HCT116 (cell line): ENCODE results near the gene CD69. TPM values are rescaled to one million over a fixed set of nuclear protein-coding genes. Genes with fewer than 3 reads are reported as not detected.

Source experiments
- ATAC-seq: fragments of 200-7000 bp; cut with Tn5 transposase; 2 replicates; pipeline ENCODE4 v1.9.1; 2020; ENCODE audit warnings: mild to moderate bottlenecking, moderate library complexity
- BruUV-seq: library from RNA; stranded (reverse); fragments of 400-500 nt; replicated peaks from 2 replicates; lab custom pipeline; 2021; lab: Mats Ljungman, UMichigan
- CTCF ChIA-PET: fragments of 300-600 bp; sonication (Branson Sonifier 250); formaldehyde crosslinking; loops from one replicate; lab custom pipeline; 2021; ENCODE audit warnings: antibody characterized with exemption; lab: Charles Lee
- POLR2A ChIA-PET: fragments of 300-600, 350-600 bp; sonication (Branson Sonifier 250); formaldehyde crosslinking; loops from one replicate; lab custom pipeline; 2021; ENCODE audit warnings: antibody characterized with exemption; lab: Charles Lee
- RAD21 ChIA-PET, 2 experiments: fragments of 300-600 bp; sonication (Branson Sonifier 250); formaldehyde crosslinking; loops; one replicate each; lab custom pipeline; 2023; ENCODE audit warnings: low total read pairs in 2 of 2; ENCODE audit not compliant: uncharacterized antibody in 2 of 2, unreplicated experiment in 2 of 2, low non-redundant PET in 1 of 2; lab: Charles Lee
- DNase-seq: peaks from one replicate; pipeline ENCODE4 v3.0.0-alpha.2; 2010; ENCODE audit warnings: low read depth, low spot score
- H2AFZ ChIP-seq: fragments of 200-600 bp; shearing (Covaris generic), sonication (generic); 2 replicates; pipeline ENCODE4 v1.6.1; 2017; ENCODE audit warnings: low read depth, mixed run types, mixed read lengths, antibody characterized with exemption, low read length; ENCODE audit not compliant: poor library complexity, severe bottlenecking
- H3K27ac ChIP-seq: 2 replicates; pipeline ENCODE4 v1.5.1; 2012; ENCODE audit warnings: low read depth, low read length
- H3K27me3 ChIP-seq: fragments of 200-600 bp; sonication (generic); 2 replicates; pipeline ENCODE4 v1.6.1; 2016; ENCODE audit warnings: mixed run types, low read length, mixed read lengths; ENCODE audit not compliant: insufficient read depth
- H3K36me3 ChIP-seq, 2 experiments: fragments of 200-500 bp in 1 of 2; fragments of 200-600 bp in 1 of 2; sonication (Bioruptor generic) in 1 of 2; sonication (generic) in 1 of 2; 2 replicates each; pipeline versions ENCODE4 v1.5.1 to v1.6.1; 2014 to 2016; ENCODE audit warnings: low read length in 2 of 2, inconsistent platforms in 1 of 2, mixed read lengths in 1 of 2, mixed run types in 1 of 2; ENCODE audit not compliant: insufficient read depth in 2 of 2, control insufficient read depth in 1 of 2
- H3K4me1 ChIP-seq, 2 experiments: fragments of 200-600 bp in 1 of 2; sonication (generic) in 1 of 2; 2 replicates each; pipeline versions ENCODE4 v1.5.1 to v1.6.1; 2012 to 2017; ENCODE audit warnings: low read length in 2 of 2, inconsistent platforms in 1 of 2, mild to moderate bottlenecking in 1 of 2, mixed read lengths in 1 of 2, mixed run types in 1 of 2, moderate library complexity in 1 of 2; ENCODE audit not compliant: insufficient read depth in 2 of 2, control insufficient read depth in 1 of 2
- H3K4me2 ChIP-seq: fragments of 200-600 bp; sonication (generic); 2 replicates; pipeline ENCODE4 v1.6.1; 2017; ENCODE audit warnings: mixed run types, low read length, mixed read lengths
- H3K4me3 ChIP-seq, 2 experiments: fragments of 200-600 bp in 1 of 2; sonication (generic) in 1 of 2; replicated peaks in 1 of 2; 2 replicates each; pipeline ENCODE4 v1.5.1; 2011 to 2016; ENCODE audit warnings: low read length in 2 of 2, control low read depth in 1 of 2, low read depth in 1 of 2, mild to moderate bottlenecking in 1 of 2, mixed read lengths in 1 of 2, mixed run types in 1 of 2
- H3K79me2 ChIP-seq: fragments of 200-600 bp; sonication (generic); 2 replicates; pipeline ENCODE4 v1.6.1; 2017; ENCODE audit warnings: mild to moderate bottlenecking, mixed run types, low read length, moderate library complexity, mixed read lengths; ENCODE audit not compliant: insufficient read depth
- H3K9ac ChIP-seq: fragments of 200-600 bp; sonication (generic); 2 replicates; pipeline ENCODE4 v1.6.1; 2016; ENCODE audit warnings: low read length, mixed read lengths
- H3K9me2 ChIP-seq: fragments of 200-600 bp; sonication (generic), shearing (Covaris generic); 2 replicates; pipeline ENCODE4 v1.6.1; 2017; ENCODE audit warnings: mixed run types, mild to moderate bottlenecking, moderate library complexity; ENCODE audit not compliant: insufficient read depth
- H3K9me3 ChIP-seq, 2 experiments: fragments of 200-500 bp in 1 of 2; fragments of 200-600 bp in 1 of 2; sonication (Bioruptor generic) in 1 of 2; sonication (generic) in 1 of 2; 2 replicates each; pipeline ENCODE4 v1.6.1; 2014 to 2017; ENCODE audit warnings: low read length in 2 of 2, mixed read lengths in 2 of 2, inconsistent platforms in 1 of 2, low read depth in 1 of 2, mild to moderate bottlenecking in 1 of 2, mixed run types in 1 of 2, moderate library complexity in 1 of 2; ENCODE audit not compliant: control insufficient read depth in 1 of 2, insufficient read depth in 1 of 2
- H4K20me1 ChIP-seq: fragments of 200-600 bp; sonication (generic), shearing (Covaris generic); 2 replicates; pipeline ENCODE4 v1.6.1; 2017; ENCODE audit warnings: mixed run types, mild to moderate bottlenecking, moderate library complexity; ENCODE audit not compliant: insufficient read depth
- ATF3 ChIP-seq: IDR thresholded peaks from 2 replicates; pipeline ENCODE4 v1.6.1; 2012
- CEBPB ChIP-seq: IDR thresholded peaks from 2 replicates; pipeline ENCODE4 v1.6.1; 2012; ENCODE audit warnings: low read depth
- EGR1 ChIP-seq: IDR thresholded peaks from 2 replicates; pipeline ENCODE4 v1.6.1; 2012; ENCODE audit warnings: low read depth
- EZH2phosphoT487 ChIP-seq: fragments of 200-600 bp; IDR thresholded peaks from 2 replicates; pipeline ENCODE4 v1.6.1; 2018; ENCODE audit warnings: antibody characterized with exemption, borderline replicate concordance
- JUND ChIP-seq: IDR thresholded peaks from 2 replicates; pipeline ENCODE4 v1.6.1; 2012
- MAX ChIP-seq: IDR thresholded peaks from 2 replicates; pipeline ENCODE4 v1.6.1; 2012
- POLR2A ChIP-seq: IDR thresholded peaks from 2 replicates; pipeline ENCODE4 v1.7.0; 2011; ENCODE audit warnings: borderline replicate concordance; ENCODE audit not compliant: insufficient read depth, insufficient read length; ENCODE audit errors: extremely low read depth
- POLR2AphosphoS5 ChIP-seq: IDR thresholded peaks from 2 replicates; pipeline ENCODE4 v1.6.1; 2011; ENCODE audit warnings: mild to moderate bottlenecking, low read depth, low read length, moderate library complexity
- SIN3A ChIP-seq: IDR thresholded peaks from 2 replicates; pipeline ENCODE4 v1.6.1; 2012; ENCODE audit warnings: low read depth
- SP1 ChIP-seq: IDR thresholded peaks from 2 replicates; pipeline ENCODE4 v1.6.1; 2012; ENCODE audit warnings: low read depth
- SRF ChIP-seq: IDR thresholded peaks from 2 replicates; pipeline ENCODE4 v1.6.1; 2012; ENCODE audit warnings: low read depth
- YY1 ChIP-seq: IDR thresholded peaks from 2 replicates; pipeline ENCODE4 v1.6.1; 2011; ENCODE audit warnings: low read length, low read depth, moderate library complexity, mild to moderate bottlenecking; ENCODE audit not compliant: insufficient replicate concordance; ENCODE audit errors: extremely low read depth
- ZBTB33 ChIP-seq: IDR thresholded peaks from 2 replicates; pipeline ENCODE4 v1.6.1; 2011; ENCODE audit warnings: mild to moderate bottlenecking, low read length, moderate library complexity; ENCODE audit not compliant: insufficient replicate concordance; ENCODE audit errors: extremely low read depth
- ZFX ChIP-seq: fragments of 450-650 bp; IDR thresholded peaks from 2 replicates; pipeline ENCODE4 v1.6.1; 2017
- ZNF274 ChIP-seq: fragments of 200-500 bp; sonication (Bioruptor generic); IDR thresholded peaks from 2 replicates; pipeline ENCODE4 v1.6.1; 2014; ENCODE audit warnings: mild to moderate bottlenecking, low read depth, low read length, inconsistent platforms
- intact Hi-C: fragments of 100-400 bp; cut with micrococcal nuclease; formaldehyde crosslinking; loops from 2 replicates; pipeline ENCODE4 v1.10.0; 2022
- total RNA-seq: library from RNA; stranded (reverse); gene quantifications from one replicate; pipeline ENCODE4 v1.2.1, GENCODE V29; 2021; ENCODE audit not compliant: unreplicated experiment

CD69 gene
- total RNA-seq, 1 experiment from 2014 or later, result not detected

GRCh38 chr12:9708853-9709252, 51.8 kb downstream of the CD69 start:
- intact Hi-C loops, result loop anchor here (1.0 kb wide), 2 partner anchors 75 to 378 kb away; no protein-coding TSS in a partner anchor
- no peak overlapping the region for H2AFZ ChIP-seq
- TF ChIP-seq ZNF274, result no peak
- TF ChIP-seq EGR1, result no peak
- no peak for TF ChIP-seq EZH2phosphoT487
- no peak for TF ChIP-seq CEBPB
- no peak for TF ChIP-seq ZBTB33
- TF ChIP-seq YY1, result no peak
- no peak for TF ChIP-seq SIN3A
- no peak for TF ChIP-seq POLR2AphosphoS5
- TF ChIP-seq ZFX, result no peak
- TF ChIP-seq ATF3, result no peak
- no peak for TF ChIP-seq SRF
- TF ChIP-seq POLR2A, result no peak
- TF ChIP-seq JUND, result no peak
- no peak for TF ChIP-seq MAX
- TF ChIP-seq SP1, result no peak
- TF ChIP-seq, all 23 proteins: peak for 0
- Histone ChIP-seq H3K9me3 (no peaks in the 10 kb centered on the region), H3K79me2 (no peaks in the 10 kb centered on the region), H3K4me1 (no peaks in the 10 kb centered on the region), H3K4me2 (no peak overlapping the region), H3K9ac (no peak overlapping the region), H3K9me2 (no peaks in the 10 kb centered on the region), H3K27me3 (no peaks in the 10 kb centered on the region), H4K20me1 (no peaks in the 10 kb centered on the region), H3K4me3 (no peak overlapping the region), H3K27ac (no peak overlapping the region), H3K36me3 (no peaks in the 10 kb centered on the region)
- BruUV-seq, result no TSS peak
- ChIA-PET POLR2A (interaction anchor here (1.0 to 1.1 kb wide), 2 partner anchors 74 to 330 kb away, joined by 3 read pairs; no protein-coding TSS in a partner anchor), RAD21 (interaction anchor here in 1 of 2 experiments (0.9 kb wide), 1 partner anchor 9 kb away, joined by 3 read pairs; no protein-coding TSS in a partner anchor), CTCF (interaction anchor here (0.9 to 2.0 kb wide), 11 partner anchors 8 to 377 kb away, joined by 3 to 16 read pairs (median 5); no protein-coding TSS in a partner anchor)
- ATAC-seq, result no peak
- DNase-seq, result no peak
